ENCODE data around the gene ADAM17. TPM values are rescaled to one million over a fixed set of nuclear protein-coding genes. Genes with fewer than 3 reads are reported as not detected.

Gene ADAM17
- total and polyA plus RNA-seq, 2 of the 8 experiments (the other 6 are each of a cell fraction or from before 2014, with no cell fraction given), result 6.5 to 23.5 TPM

- Histone ChIP-seq H3K27me3 (replicated peaks in 1 of 4; ENCODE audit: control insufficient read depth in 3 of 4, extremely low read depth in 1 of 4, insufficient read depth in 3 of 4, low read length in 3 of 4) (no peaks in the 10 kb centered on the region), H2BK120ac (replicated peaks; ENCODE audit: low read depth, low read length) (no peak overlapping the region), H3K4me1 (replicated peaks in 1 of 4; ENCODE audit: control insufficient read depth in 3 of 4, insufficient read depth in 4 of 4, low read length in 3 of 4) (no peaks in the 10 kb centered on the region), H3K56ac (replicated peaks; ENCODE audit: insufficient read length, low read depth, low read length) (no peak overlapping the region), H4K20me1 (replicated peaks in 1 of 2; ENCODE audit: control insufficient read depth in 1 of 2, insufficient read depth in 2 of 2, low read length in 2 of 2) (no peaks in the 10 kb centered on the region), H3K9ac (replicated peaks in 1 of 4; ENCODE audit: extremely low read depth in 1 of 4, low read depth in 3 of 4, low read length in 3 of 4) (no peak overlapping the region), H2BK15ac (ENCODE audit: low read length) (no peak overlapping the region), H3K4me2 (ENCODE audit: insufficient read depth in 1 of 2, low read depth in 2 of 2, low read length in 2 of 2) (no peak overlapping the region), H3K4me3 (ENCODE audit: extremely low read depth in 1 of 4, insufficient read depth in 2 of 4, low read depth in 3 of 4, low read length in 4 of 4) (no peak overlapping the region), H3K14ac (ENCODE audit: insufficient read length) (no peak overlapping the region), H3K23me2 (ENCODE audit: low read depth, low read length) (no peaks in the 10 kb centered on the region), H2BK12ac (ENCODE audit: low read depth, low read length) (no peak overlapping the region), H3K4ac (replicated peaks; ENCODE audit: insufficient read length, low read depth, low read length) (no peak overlapping the region), H3K9me3 (ENCODE audit: insufficient read depth in 2 of 2, low read depth in 1 of 2, low read length in 1 of 2) (no peaks in the 10 kb centered on the region), H3K27ac (ENCODE audit: low read depth, low read length) (no peak overlapping the region), H2BK5ac (ENCODE audit: low read depth, low read length) (no peak overlapping the region), H3K79me1 (ENCODE audit: low read depth, low read length) (no peaks in the 10 kb centered on the region), H2BK20ac (ENCODE audit: low read length) (no peak overlapping the region), H2AK5ac (ENCODE audit: low read depth, low read length) (no peak overlapping the region), H4K91ac (replicated peaks; ENCODE audit: insufficient read length, low read length) (no peak overlapping the region), H3K36me3 (ENCODE audit: control insufficient read depth in 2 of 4, insufficient read depth in 4 of 4, low read length in 3 of 4) (peaks cover 2 to 11% (median 7%) of the 10 kb centered on the region in 4 experiments; a peak in 5 of 8 replicates), H3K79me2 (ENCODE audit: control insufficient read depth in 1 of 2, insufficient read depth in 2 of 2, low read length in 2 of 2) (no peaks in the 10 kb centered on the region), H2AFZ (ENCODE audit: low read length) (no peak overlapping the region), H4K5ac (ENCODE audit: insufficient read length, low read depth, low read length) (no peak overlapping the region), H3K23ac (ENCODE audit: insufficient read length) (no peak overlapping the region), H4K8ac (ENCODE audit: extremely low read depth, insufficient read depth, low read length) (no peak overlapping the region), H3K18ac (ENCODE audit: extremely low read depth, low read length) (no peak overlapping the region)
- FAIRE-seq, result no peak
- TF ChIP-seq BACH1 (IDR thresholded peaks at IDR 0.05; ENCODE audit: low read length), result no peak
- no peak for TF ChIP-seq SIX5 (IDR thresholded peaks at IDR 0.05; ENCODE audit: low read depth, low read length)
- no peak for TF ChIP-seq CBX5 (IDR thresholded peaks at IDR 0.05; ENCODE audit: low read depth, low read length)
- TF ChIP-seq SIN3A (conservative IDR thresholded peaks at IDR 0.05 in 1 of 2, IDR thresholded peaks at IDR 0.05 in 1 of 2; ENCODE audit: low read depth in 1 of 2, low read length in 2 of 2), result no peak
- no peak for TF ChIP-seq SAP30 (IDR thresholded peaks at IDR 0.05; ENCODE audit: insufficient read depth, insufficient replicate concordance, low read length)
- TF ChIP-seq EGR1 (IDR thresholded peaks at IDR 0.05; ENCODE audit: borderline replicate concordance, low read depth, low read length), result no peak
- no peak for TF ChIP-seq CTBP2 (IDR thresholded peaks at IDR 0.05; ENCODE audit: borderline replicate concordance, insufficient read depth, insufficient read length, low read length)
- TF ChIP-seq CBX8 (IDR thresholded peaks at IDR 0.05; ENCODE audit: borderline replicate concordance, low read depth, low read length), result no peak
- no peak for TF ChIP-seq YY1 (IDR thresholded peaks at IDR 0.05; ENCODE audit: low read depth, low read length)
- no peak for TF ChIP-seq POLR2A (IDR thresholded peaks at IDR 0.05; ENCODE audit: control extremely low read depth in 1 of 2, low read depth in 2 of 2, low read length in 2 of 2)
- no peak for TF ChIP-seq SUZ12 (IDR thresholded peaks at IDR 0.05; ENCODE audit: low read length)
- TF ChIP-seq NRF1 (IDR thresholded peaks at IDR 0.05; ENCODE audit: low read depth, low read length), result no peak
- TF ChIP-seq CREB1 (IDR thresholded peaks at IDR 0.05), result no peak
- WGBS, 2 experiments (ENCODE audit: extremely low coverage in 1 of 2, insufficient coverage in 1 of 2, insufficient read length in 1 of 2, insufficient replicate concordance in 2 of 2, low coverage in 1 of 2, low lambda C conversion rate in 2 of 2, missing lambda C conversion rate in 1 of 2), result 85% methylated on average over 8 of the region's 8 CpGs; no CpG with 5 or more reads in 1 of the 2 experiments
- DNase-seq (ENCODE audit: low read depth in 1 of 2, low spot score in 2 of 2), result no peak
- ChIA-PET CTCF (ENCODE audit: partially characterized antibody) (interaction anchor here (0.5 to 0.8 kb wide), 3 partner anchors 28 to 166 kb away, joined by 3 read pairs; no protein-coding TSS in a partner anchor), POLR2A (ENCODE audit: partially characterized antibody) (no interaction called here)
Observed at GRCh38 chr2:9524291-9524690, 31.3 kb downstream of the ADAM17 start.

All from H1 (cell line).